Mucosa of rectum (tissue), 2 donors: ENCODE data around the gene POLR2C.

ENCODE experiments used
- H3K27ac ChIP-seq, 2 donors: one replicate each; pipeline ENCODE4 v1.7.0; 2013; ENCODE audit warnings: inconsistent platforms in 2 of 2, low read depth in 2 of 2, low read length in 2 of 2
- H3K27me3 ChIP-seq, 2 donors: one replicate each; pipeline ENCODE4 v1.7.0; 2013; ENCODE audit warnings: low read length in 2 of 2; ENCODE audit not compliant: control insufficient read depth in 2 of 2, insufficient read depth in 2 of 2
- H3K36me3 ChIP-seq, 2 donors: one replicate each; pipeline ENCODE4 v1.7.0; 2013; ENCODE audit warnings: low read length in 2 of 2; ENCODE audit not compliant: control insufficient read depth in 2 of 2, insufficient read depth in 2 of 2
- H3K4me1 ChIP-seq, 2 donors: one replicate each; pipeline ENCODE4 v1.7.0; 2013; ENCODE audit warnings: low read length in 2 of 2, mild to moderate bottlenecking in 1 of 2; ENCODE audit not compliant: control insufficient read depth in 2 of 2, insufficient read depth in 2 of 2
- H3K4me3 ChIP-seq, 2 donors: one replicate each; pipeline ENCODE4 v1.7.0; 2013; ENCODE audit warnings: low read length in 2 of 2
- H3K9ac ChIP-seq, 2 donors: one replicate each; pipeline ENCODE4 v1.7.0; 2013; ENCODE audit warnings: low read length in 2 of 2, low read depth in 1 of 2, mild to moderate bottlenecking in 1 of 2
- H3K9me3 ChIP-seq, 2 donors: one replicate each; pipeline ENCODE4 v1.7.0; 2013; ENCODE audit warnings: low read length in 2 of 2; ENCODE audit not compliant: control insufficient read depth in 2 of 2
- donor health status: healthy.
- donor health status: Normal muscosa, but diverticular disease.

POLR2C gene

DNA sequence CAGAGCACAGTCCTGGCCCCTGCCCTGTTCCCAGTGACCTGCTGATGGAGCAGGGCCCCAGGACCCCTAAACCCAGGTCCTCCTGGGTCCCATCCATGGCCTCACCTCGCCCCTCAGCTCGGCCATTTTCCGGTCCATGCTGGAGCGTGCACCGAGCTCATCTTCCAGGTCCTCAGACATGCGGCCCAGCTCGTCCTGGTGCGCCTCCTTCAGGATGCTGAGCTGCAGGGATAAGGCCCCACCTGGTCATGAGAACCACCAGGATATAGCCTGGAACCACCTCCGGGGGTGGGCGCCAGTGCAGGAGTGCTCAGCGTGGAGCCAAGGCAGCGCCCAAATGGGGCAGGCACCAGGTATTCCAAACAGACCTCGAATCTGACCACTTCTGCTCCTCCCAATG lies 56.0 kb downstream of the POLR2C start:
- Histone ChIP-seq H3K36me3 (no peaks in the 10 kb centered on the region), H3K9ac (no peak overlapping the region), H3K27ac (no peak overlapping the region), H3K9me3 (no peaks in the 10 kb centered on the region), H3K4me3 (no peak overlapping the region), H3K4me1 (peaks cover 0 to 4% of the 10 kb centered on the region in 2 donors), H3K27me3 (no peaks in the 10 kb centered on the region)

DNA sequence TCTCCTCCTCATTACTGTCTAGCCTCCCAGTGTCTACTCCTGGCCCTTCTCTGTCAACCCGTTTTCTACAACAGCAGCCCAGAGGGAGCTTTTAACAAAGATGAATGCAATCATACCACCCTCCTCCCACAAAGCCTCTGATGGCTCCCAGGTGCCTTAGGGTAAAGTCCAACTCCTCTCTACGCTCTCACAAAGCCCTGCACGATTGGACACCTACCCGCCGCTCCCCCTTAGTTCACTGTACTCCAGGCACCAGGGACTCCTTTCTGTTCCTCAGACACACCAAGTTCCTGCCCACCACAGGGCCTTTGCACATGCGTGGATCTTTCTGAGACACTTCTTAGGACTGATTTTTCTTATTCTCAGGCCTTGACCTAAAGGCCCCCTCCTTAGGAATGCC lies 56.4 kb downstream of the POLR2C start:
- peaks cover 0 to under 1% of the 10 kb centered on the region in 2 donors for H3K4me1 ChIP-seq
- no peak overlapping the region for H3K27ac ChIP-seq
- H3K4me3 ChIP-seq: no peak overlapping the region
- H3K9me3 ChIP-seq: no peaks in the 10 kb centered on the region
- no peaks in the 10 kb centered on the region for H3K36me3 ChIP-seq
- no peaks in the 10 kb centered on the region for H3K27me3 ChIP-seq
- no peak overlapping the region for H3K9ac ChIP-seq

GRCh38 chr16:57519796-57520360 lies 57.4 kb downstream of the POLR2C start:
- Histone ChIP-seq H3K4me3 (no peak overlapping the region), H3K4me1 (no peaks in the 10 kb centered on the region), H3K36me3 (no peaks in the 10 kb centered on the region), H3K27me3 (no peaks in the 10 kb centered on the region), H3K9ac (peak overlapping the region in 1 of 2 donors; percentile 32), H3K27ac (no peak overlapping the region), H3K9me3 (no peaks in the 10 kb centered on the region)
